NB4 (cell line): ENCODE data around the gene CPLX1.

Source experiments
- DNase-seq: peaks from one replicate; pipeline ENCODE4 v3.0.0; 2010; ENCODE audit warnings: low read depth
- H3K4me3 ChIP-seq: one replicate; pipeline ENCODE4 v1.5.1; 2011; ENCODE audit warnings: mild to moderate bottlenecking, low read depth, low read length, moderate library complexity
- MYC ChIP-seq: IDR thresholded peaks from 2 replicates; pipeline ENCODE4 v1.6.1; 2011; ENCODE audit warnings: low read depth, low read length
- POLR2A ChIP-seq: IDR thresholded peaks from 2 replicates; pipeline ENCODE4 v1.6.1; 2011; ENCODE audit warnings: mild to moderate bottlenecking; ENCODE audit not compliant: insufficient read length; ENCODE audit errors: extremely low read depth
- TF ChIP-seq, protein P1 (sequence below): IDR thresholded peaks from one replicate; pipeline ENCODE4 v1.5.1; 2012; ENCODE audit warnings: low read depth, low read length
- TF ChIP-seq, protein P2 (sequence below): IDR thresholded peaks from 2 replicates; pipeline ENCODE4 v1.6.1; 2011; ENCODE audit warnings: low read depth, low read length

CPLX1 gene

DNA sequence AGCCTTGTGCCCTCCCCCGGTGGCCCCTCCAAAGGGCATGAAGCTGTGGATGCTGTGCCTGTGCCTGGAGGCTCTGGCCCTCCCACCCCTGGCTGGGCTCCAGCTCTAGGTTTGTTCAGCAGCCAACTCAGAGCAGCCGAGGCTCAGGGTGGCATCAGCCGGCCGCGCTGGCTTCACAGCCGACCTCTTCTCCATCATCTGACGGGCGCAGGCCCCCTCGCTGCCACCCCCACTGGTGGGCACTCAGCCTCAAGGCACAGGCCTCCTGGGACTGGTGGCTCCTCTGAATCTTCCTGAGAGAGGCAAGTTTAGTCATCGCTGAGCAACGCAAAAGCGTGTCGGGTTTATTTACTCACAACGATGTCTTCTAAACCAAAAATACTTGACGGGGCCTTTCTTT is 74.3 kb downstream of the CPLX1 start:
- TF ChIP-seq, protein P1, sequence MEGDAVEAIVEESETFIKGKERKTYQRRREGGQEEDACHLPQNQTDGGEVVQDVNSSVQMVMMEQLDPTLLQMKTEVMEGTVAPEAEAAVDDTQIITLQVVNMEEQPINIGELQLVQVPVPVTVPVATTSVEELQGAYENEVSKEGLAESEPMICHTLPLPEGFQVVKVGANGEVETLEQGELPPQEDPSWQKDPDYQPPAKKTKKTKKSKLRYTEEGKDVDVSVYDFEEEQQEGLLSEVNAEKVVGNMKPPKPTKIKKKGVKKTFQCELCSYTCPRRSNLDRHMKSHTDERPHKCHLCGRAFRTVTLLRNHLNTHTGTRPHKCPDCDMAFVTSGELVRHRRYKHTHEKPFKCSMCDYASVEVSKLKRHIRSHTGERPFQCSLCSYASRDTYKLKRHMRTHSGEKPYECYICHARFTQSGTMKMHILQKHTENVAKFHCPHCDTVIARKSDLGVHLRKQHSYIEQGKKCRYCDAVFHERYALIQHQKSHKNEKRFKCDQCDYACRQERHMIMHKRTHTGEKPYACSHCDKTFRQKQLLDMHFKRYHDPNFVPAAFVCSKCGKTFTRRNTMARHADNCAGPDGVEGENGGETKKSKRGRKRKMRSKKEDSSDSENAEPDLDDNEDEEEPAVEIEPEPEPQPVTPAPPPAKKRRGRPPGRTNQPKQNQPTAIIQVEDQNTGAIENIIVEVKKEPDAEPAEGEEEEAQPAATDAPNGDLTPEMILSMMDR = no peak
- TF ChIP-seq, protein P2, sequence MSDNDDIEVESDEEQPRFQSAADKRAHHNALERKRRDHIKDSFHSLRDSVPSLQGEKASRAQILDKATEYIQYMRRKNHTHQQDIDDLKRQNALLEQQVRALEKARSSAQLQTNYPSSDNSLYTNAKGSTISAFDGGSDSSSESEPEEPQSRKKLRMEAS = no peak
- TF ChIP-seq POLR2A (no peak), MYC (no peak)
- no peak overlapping the region for H3K4me3 ChIP-seq
- no peak for DNase-seq

DNA sequence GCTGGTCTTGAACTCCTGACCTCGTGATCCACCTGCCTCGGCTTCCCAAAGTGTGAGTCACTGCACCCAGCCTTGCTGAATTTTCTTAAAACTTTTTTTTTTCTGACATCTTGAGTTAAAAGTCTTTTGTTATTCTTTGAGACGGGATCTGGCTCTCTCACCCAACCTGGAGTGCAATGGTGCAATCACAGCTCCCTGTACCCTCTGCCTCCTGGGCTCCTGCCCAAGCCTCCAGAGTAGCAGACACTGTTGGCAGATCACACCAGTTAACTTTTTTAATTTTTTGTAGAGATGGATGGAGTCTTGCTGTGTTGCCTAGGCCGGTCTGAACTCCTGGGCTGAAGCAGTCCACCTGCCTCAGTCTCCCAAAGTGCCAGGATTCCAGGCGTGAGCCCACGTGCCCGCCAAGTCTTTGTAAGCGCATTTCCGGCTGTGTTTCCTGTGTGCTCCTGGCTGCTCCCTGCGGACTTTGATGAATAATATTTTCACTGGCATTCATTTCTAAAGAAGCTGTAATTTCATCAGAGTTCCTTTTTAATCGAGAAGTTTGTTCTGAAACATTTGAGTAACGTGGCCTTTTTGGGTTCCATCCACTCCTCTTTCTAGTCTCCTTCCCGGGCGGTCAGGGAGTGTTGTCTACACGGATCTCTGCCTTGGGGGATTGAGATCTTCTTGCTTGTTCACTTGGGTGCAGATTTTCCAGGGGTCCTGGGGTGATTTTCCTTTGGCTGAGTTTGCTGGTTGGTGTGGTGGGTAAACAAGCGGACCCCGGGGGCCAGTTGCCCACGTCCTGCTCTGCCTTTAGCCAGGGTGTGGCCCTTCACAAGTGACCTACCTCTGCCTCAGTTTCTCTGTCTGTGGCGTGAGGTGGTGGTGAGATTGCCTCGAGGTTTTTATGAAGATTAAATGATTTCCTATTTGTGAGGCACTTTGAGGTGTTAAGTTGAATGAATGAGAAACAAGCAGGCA is 75.9 kb downstream of the CPLX1 start:
- no peak for TF ChIP-seq POLR2A
- TF ChIP-seq, protein P2 = no peak
- no peak for TF ChIP-seq MYC
- TF ChIP-seq, protein P1 = no peak
- DNase-seq = no peak
- no peak overlapping the region for H3K4me3 ChIP-seq

DNA sequence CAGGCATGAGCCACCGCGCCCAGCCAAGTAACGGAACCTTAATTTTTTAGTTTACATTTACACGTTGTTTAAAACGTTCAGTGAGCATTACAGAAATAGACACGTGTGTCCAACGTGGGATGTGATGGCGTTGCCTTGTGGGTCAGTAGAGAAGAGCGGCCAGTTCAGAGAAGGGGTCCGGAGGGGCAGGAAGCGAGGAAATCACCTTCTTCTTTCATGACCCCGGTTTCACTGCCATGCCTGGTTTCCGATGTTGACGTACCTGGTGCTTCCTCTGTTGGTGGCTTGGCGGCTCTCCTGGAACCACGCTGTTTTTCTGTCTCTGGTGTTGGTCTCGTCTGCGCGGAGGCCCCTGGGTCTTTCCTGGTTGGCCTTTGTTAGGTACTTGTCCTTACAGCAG is 77.5 kb downstream of the CPLX1 start:
- no peak for DNase-seq
- TF ChIP-seq, protein P1 = no peak
- TF ChIP-seq POLR2A = no peak
- TF ChIP-seq, protein P2 = no peak
- TF ChIP-seq MYC = no peak

DNA sequence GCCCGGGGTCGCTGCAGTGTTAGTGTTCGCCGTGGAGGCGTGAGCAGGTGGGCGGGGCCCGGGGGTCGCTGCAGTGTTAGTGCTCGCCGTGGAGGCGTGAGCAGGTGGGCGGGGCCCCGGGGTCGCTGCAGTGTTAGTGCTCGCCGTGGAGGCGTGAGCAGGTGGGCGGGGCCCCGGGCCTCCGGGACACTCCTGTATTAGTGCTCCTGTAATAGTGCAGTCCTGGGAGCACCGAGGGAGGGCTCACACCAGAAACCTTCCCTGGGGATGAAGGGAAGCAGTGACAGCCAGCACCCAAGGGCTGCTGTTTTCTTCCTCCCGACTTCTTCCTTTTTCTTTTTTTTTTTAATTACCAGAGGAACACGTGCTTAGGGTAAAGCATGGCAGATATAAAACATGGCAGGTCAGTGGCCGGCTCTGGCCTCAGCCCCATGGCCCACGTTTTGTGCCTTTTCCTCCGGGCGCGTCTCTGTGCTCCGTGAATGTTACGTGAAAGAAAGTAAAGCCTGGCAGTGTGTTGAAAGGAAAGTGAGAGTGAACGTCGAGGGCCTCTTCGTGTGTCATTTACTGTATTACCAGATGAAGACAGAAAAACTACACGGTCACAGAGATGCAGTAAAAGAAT is 78.3 kb downstream of the CPLX1 start:
- no peak for TF ChIP-seq MYC
- TF ChIP-seq, protein P1 = no peak
- TF ChIP-seq, protein P2 = no peak
- no peak for TF ChIP-seq POLR2A
- DNase-seq = no peak
- no peak overlapping the region for H3K4me3 ChIP-seq

More for the DNA sequence above, 77.5 kb downstream of the CPLX1 start:
- H3K4me3 ChIP-seq = no peak overlapping the region

DNA sequence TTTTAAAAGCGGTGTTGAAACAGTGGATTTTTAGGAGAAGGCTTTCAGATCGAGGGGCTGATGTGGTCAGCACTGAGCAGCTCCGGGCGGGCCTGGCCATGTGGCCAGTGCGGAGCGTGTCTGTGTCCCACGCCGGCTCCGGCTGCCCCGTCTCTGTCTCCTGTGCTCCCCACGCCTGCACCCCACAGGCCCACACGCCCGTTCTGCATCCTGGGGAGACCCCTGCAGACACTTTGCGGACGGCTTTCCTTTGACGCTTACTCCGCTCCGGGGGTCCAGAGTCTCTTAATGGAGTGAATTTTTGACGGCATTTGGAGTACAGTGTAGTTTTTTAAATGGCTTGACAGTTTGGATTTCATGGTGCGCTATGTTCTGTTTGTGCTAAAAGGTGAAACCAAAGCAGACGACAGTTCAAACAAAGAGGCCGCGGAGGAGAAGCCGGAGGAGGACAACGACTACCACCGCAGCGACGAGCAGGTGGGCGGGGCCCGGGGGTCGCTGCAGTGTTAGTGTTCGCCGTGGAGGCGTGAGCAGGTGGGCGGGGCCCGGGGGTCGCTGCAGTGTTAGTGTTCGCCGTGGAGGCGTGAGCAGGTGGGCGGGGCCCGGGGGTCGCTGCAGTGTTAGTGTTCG is 81.6 kb downstream of the CPLX1 start:
- TF ChIP-seq POLR2A (no peak), MYC (no peak)
- TF ChIP-seq, protein P1 = no peak
- TF ChIP-seq, protein P2 = no peak
- H3K4me3 ChIP-seq = no peak overlapping the region
- DNase-seq = no peak
